Measurements from ENCODE around the gene EPN3. TPM values are rescaled to one million over a fixed set of nuclear protein-coding genes. Genes with fewer than 3 reads are reported as not detected.

EPN3 gene
- polyA plus RNA-seq (2013) = 14.5 and 16.1 TPM in 2 replicates

DNA sequence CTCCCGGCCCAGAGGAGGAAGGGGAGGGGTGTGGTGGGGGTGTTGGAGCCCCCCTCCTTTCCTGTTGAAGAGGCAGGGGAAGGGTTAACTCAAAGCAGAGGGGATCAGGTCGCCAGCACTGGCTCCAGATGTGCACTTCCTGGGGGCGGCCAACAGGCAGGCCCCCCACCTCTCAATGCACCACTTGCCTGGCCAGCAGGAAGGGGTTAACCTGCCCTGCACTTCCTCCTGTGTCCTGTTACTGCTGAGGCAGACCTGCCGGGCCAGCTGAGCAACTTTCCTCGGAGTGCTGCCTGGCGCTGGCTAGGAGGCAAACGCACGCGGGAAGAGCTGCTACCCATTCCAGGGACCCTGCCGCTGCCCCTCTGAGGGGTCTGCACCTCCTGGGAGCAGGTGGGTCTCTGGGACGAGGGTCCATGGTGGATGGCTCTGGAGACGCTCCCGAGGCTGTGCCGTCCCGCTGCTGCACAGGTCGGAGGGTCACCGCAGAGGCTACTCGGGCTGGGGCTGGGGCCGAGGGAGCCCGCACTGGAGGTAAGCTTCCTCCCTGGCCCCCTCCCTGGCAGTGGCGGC lies at the start of gene EPN3:
Gene EPN3 (plus strand): TSS at position 284 of the 573 bp plus-strand sequence. CDS start 3,822 bp downstream, outside the sequence.
- H2BK5ac ChIP-seq (ENCODE audit: low read depth, low read length, poor library complexity) = peak within 1 kb of the TSS; percentile 43
- no peak within 1 kb of the TSS for H3K23ac ChIP-seq (ENCODE audit: low read length)
- peak within 1 kb of the TSS; percentile 49 for H2BK120ac ChIP-seq (ENCODE audit: insufficient read depth, low read length, poor library complexity)
- H2BK12ac ChIP-seq (ENCODE audit: low read length) = peak within 1 kb of the TSS; percentile 63
- peak within 1 kb of the TSS; percentile 50 for H3K27ac ChIP-seq (ENCODE audit: low read depth, low read length)
- H2AFZ ChIP-seq (ENCODE audit: insufficient read depth, low read length, poor library complexity) = peak within 1 kb of the TSS; percentile 50
- peak within 1 kb of the TSS; percentile 72 for H3K18ac ChIP-seq (ENCODE audit: low read length)
- peak; percentile 64 to 76 for DNase-seq
- H3K14ac ChIP-seq (ENCODE audit: low read length) = peak within 1 kb of the TSS; percentile 54
- H3K4me3 ChIP-seq (ENCODE audit: low read depth, low read length) = peak within 1 kb of the TSS; percentile 72
- peaks cover 31 to 35% of the 10 kb centered on the region in 2 experiments for H3K4me1 ChIP-seq (ENCODE audit: control insufficient read depth in 1 of 2, insufficient read depth in 2 of 2, low read length in 2 of 2)
- no CpG with 5 or more reads among the region's 21 CpGs for WGBS (ENCODE audit: extremely low coverage, insufficient coverage, insufficient read length)
- peaks cover 5% of the 10 kb centered on the region for H3K79me2 ChIP-seq (ENCODE audit: control insufficient read depth, insufficient read depth, low read length, poor library complexity)
- H3K4ac ChIP-seq (ENCODE audit: low read depth, low read length) = peak within 1 kb of the TSS; percentile 20
- peaks cover 22% of the 10 kb centered on the region for H3K79me1 ChIP-seq (ENCODE audit: low read length)
- H3K9me3 ChIP-seq (ENCODE audit: insufficient read depth, low read depth, low read length) = no peaks in the 10 kb centered on the region
- H4K91ac ChIP-seq (ENCODE audit: low read depth, low read length) = peak within 1 kb of the TSS; percentile 82
- no peaks in the 10 kb centered on the region for H3K27me3 ChIP-seq (ENCODE audit: insufficient read depth, low read length)
- H4K12ac ChIP-seq (ENCODE audit: low read depth, low read length) = peak within 1 kb of the TSS; percentile 10
- peak within 1 kb of the TSS; percentile 17 for H2AK5ac ChIP-seq (ENCODE audit: low read length)
- peak within 1 kb of the TSS; percentile 67 for H3K9ac ChIP-seq (ENCODE audit: low read length)
- peak within 1 kb of the TSS; percentile 88 for H3K4me2 ChIP-seq (ENCODE audit: low read length)
- peak within 1 kb of the TSS; percentile 74 for H4K8ac ChIP-seq (ENCODE audit: low read depth, low read length)
- peaks cover 12 to 15% of the 10 kb centered on the region in 2 experiments for H3K36me3 ChIP-seq (ENCODE audit: control insufficient read depth in 1 of 2, insufficient read depth in 2 of 2, low read length in 2 of 2)

DNA sequence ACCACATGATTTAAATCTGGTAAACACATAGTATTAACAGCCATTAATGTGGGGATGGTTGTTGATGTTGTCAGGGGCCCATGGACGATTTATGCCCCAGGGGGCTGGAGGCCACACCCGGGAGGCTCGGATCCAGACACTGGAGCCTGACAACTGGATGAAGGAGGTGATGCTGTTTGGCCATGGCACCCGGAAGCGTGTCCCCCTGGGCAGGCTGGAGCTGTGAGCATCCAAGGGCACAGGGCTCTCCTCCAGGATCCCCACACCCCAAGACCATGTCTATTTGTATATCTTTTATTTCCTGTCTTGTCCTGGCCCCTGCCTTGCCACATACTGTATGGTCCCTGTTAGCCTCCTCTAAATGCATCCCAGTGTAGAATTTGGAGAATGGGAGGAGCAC lies 49.3 kb upstream of the EPN3 start:
- no peak overlapping the region for H4K91ac ChIP-seq (ENCODE audit: low read depth, low read length)
- no peak overlapping the region for H3K23ac ChIP-seq (ENCODE audit: low read length)
- no peak overlapping the region for H3K9ac ChIP-seq (ENCODE audit: low read length)
- H4K12ac ChIP-seq (ENCODE audit: low read depth, low read length) = no peak overlapping the region
- no peaks in the 10 kb centered on the region for H3K9me3 ChIP-seq (ENCODE audit: insufficient read depth, low read depth, low read length)
- H3K4ac ChIP-seq (ENCODE audit: low read depth, low read length) = no peak overlapping the region
- no peak overlapping the region for H3K18ac ChIP-seq (ENCODE audit: low read length)
- no peak overlapping the region for H2BK12ac ChIP-seq (ENCODE audit: low read length)
- H3K36me3 ChIP-seq (ENCODE audit: control insufficient read depth in 1 of 2, insufficient read depth in 2 of 2, low read length in 2 of 2) = peaks cover 21 to 23% of the 10 kb centered on the region in 2 experiments
- H3K4me3 ChIP-seq (ENCODE audit: low read depth, low read length) = no peak overlapping the region
- no peaks in the 10 kb centered on the region for H3K27me3 ChIP-seq (ENCODE audit: insufficient read depth, low read length)
- no peak overlapping the region for H3K14ac ChIP-seq (ENCODE audit: low read length)
- no peak overlapping the region for H2BK5ac ChIP-seq (ENCODE audit: low read depth, low read length, poor library complexity)
- peaks cover 1% of the 10 kb centered on the region for H3K79me1 ChIP-seq (ENCODE audit: low read length)
- DNase-seq = no peak
- WGBS (ENCODE audit: extremely low coverage, insufficient coverage, insufficient read length) = no CpG with 5 or more reads among the region's 5 CpGs
- no peak overlapping the region for H2BK120ac ChIP-seq (ENCODE audit: insufficient read depth, low read length, poor library complexity)
- H3K4me1 ChIP-seq (ENCODE audit: control insufficient read depth in 1 of 2, insufficient read depth in 2 of 2, low read length in 2 of 2) = peaks cover 4% of the 10 kb centered on the region in 2 experiments
- H3K27ac ChIP-seq (ENCODE audit: low read depth, low read length) = no peak overlapping the region
- no peak overlapping the region for H2AK5ac ChIP-seq (ENCODE audit: low read length)
- H3K79me2 ChIP-seq (ENCODE audit: control insufficient read depth, insufficient read depth, low read length, poor library complexity) = peaks cover 4% of the 10 kb centered on the region
- H2AFZ ChIP-seq (ENCODE audit: insufficient read depth, low read length, poor library complexity) = no peak overlapping the region
- H4K8ac ChIP-seq (ENCODE audit: low read depth, low read length) = no peak overlapping the region
- no peak overlapping the region for H3K4me2 ChIP-seq (ENCODE audit: low read length)

DNA sequence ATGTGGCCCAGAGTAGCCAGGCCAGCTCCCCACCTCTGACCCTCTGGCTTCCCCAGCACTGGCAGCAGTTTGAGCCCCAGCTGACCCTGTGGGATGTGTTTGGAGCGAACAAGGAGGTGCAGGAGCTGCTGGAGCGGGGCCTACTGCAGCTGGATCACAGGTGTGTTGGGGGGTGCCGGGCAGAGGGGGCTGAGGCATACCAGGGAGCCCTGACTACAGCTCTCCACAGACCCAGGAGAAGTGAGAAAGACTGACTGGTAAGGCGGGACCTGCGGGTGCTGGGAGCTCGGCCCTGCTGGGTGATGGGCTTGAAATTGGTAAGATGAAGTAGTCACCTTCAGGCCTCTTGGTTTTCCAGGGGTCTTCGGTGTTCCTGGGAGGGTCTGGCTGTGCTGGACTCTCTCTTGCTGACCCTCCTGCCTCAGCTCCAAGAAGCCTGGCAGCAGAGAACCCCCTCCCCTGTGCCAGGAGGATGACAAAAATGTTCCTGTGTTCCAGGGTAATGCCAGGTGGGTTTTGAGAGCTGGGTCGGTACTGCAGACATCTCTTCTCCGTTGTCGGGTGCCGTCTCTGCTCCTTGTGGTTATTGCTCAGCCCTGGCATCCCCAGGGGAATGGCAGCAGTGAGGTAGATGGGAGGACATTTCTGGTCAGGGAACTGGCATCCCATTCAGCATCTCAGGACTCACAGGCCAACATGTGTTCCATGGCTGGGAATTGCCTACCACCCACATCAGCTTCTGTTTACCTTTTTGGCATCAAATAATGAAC lies 48.0 kb upstream of the EPN3 start:
- Histone ChIP-seq H3K18ac (ENCODE audit: low read length) (no peak overlapping the region), H2BK120ac (ENCODE audit: insufficient read depth, low read length, poor library complexity) (no peak overlapping the region), H3K14ac (ENCODE audit: low read length) (no peak overlapping the region), H4K91ac (ENCODE audit: low read depth, low read length) (no peak overlapping the region), H3K23ac (ENCODE audit: low read length) (no peak overlapping the region), H3K36me3 (ENCODE audit: control insufficient read depth in 1 of 2, insufficient read depth in 2 of 2, low read length in 2 of 2) (peaks cover 21 to 23% of the 10 kb centered on the region in 2 experiments), H3K9ac (ENCODE audit: low read length) (peak overlapping the region; percentile 30), H3K27ac (ENCODE audit: low read depth, low read length) (no peak overlapping the region), H2AFZ (ENCODE audit: insufficient read depth, low read length, poor library complexity) (no peak overlapping the region), H2AK5ac (ENCODE audit: low read length) (no peak overlapping the region), H4K8ac (ENCODE audit: low read depth, low read length) (no peak overlapping the region), H3K4me1 (ENCODE audit: control insufficient read depth in 1 of 2, insufficient read depth in 2 of 2, low read length in 2 of 2) (peaks cover 1% of the 10 kb centered on the region in 2 experiments), H3K4me3 (ENCODE audit: low read depth, low read length) (peak overlapping the region; percentile 4), H3K4ac (ENCODE audit: low read depth, low read length) (no peak overlapping the region), H3K9me3 (ENCODE audit: insufficient read depth, low read depth, low read length) (no peaks in the 10 kb centered on the region), H3K79me1 (ENCODE audit: low read length) (no peaks in the 10 kb centered on the region), H4K12ac (ENCODE audit: low read depth, low read length) (no peak overlapping the region), H2BK12ac (ENCODE audit: low read length) (no peak overlapping the region), H2BK5ac (ENCODE audit: low read depth, low read length, poor library complexity) (no peak overlapping the region), H3K27me3 (ENCODE audit: insufficient read depth, low read length) (no peaks in the 10 kb centered on the region), H3K79me2 (ENCODE audit: control insufficient read depth, insufficient read depth, low read length, poor library complexity) (no peaks in the 10 kb centered on the region), H3K4me2 (ENCODE audit: low read length) (no peak overlapping the region)
- DNase-seq = no peak
- WGBS (ENCODE audit: extremely low coverage, insufficient coverage, insufficient read length) = no CpG with 5 or more reads among the region's 11 CpGs

DNA sequence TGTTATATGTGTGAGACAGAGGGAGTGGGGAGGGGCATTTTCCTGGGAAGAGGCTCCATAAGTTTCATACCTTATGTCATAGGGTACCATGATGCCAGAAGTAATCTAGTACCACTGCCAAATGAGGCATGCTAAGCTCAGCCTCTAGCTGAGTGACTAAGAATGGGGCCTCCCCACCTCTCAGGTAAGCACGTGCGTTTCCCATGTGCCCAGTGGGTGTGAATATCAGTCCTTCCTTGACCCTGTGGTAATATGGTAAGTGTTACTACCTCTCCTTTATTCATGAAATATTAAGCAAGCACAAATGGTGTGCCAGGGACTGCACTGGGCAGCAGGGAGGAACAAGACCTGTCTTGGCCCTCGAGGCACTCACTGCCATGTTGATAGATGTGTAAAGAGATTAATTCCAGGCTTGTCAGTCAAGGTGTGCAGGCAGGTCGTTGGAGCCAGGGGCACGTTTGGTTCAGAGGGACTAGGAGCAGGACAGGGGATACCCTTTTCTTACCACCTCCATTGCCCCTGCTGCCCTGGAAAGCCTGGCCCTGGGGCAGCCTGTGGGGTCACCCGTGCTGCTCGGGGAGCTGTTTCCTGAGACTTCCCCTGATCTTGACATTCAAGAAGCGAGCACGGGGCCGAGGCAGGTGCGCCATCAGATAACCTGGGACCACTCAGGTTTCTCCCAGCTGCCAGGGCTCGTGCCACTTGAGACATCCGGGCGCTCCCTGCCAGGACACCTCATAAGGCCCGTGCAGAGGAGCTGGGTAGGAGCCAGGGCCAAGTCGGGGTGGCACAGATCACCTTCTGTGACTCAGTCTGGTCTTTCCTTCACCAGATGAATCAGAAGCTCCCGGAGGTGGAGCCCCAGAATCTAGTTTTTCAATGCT lies 45.1 kb upstream of the EPN3 start:
- no CpG with 5 or more reads among the region's 17 CpGs for WGBS (ENCODE audit: extremely low coverage, insufficient coverage, insufficient read length)
- Histone ChIP-seq H3K4me2 (ENCODE audit: low read length) (no peak overlapping the region), H3K27me3 (ENCODE audit: insufficient read depth, low read length) (no peaks in the 10 kb centered on the region), H3K18ac (ENCODE audit: low read length) (no peak overlapping the region), H2BK120ac (ENCODE audit: insufficient read depth, low read length, poor library complexity) (no peak overlapping the region), H4K12ac (ENCODE audit: low read depth, low read length) (no peak overlapping the region), H3K14ac (ENCODE audit: low read length) (no peak overlapping the region), H3K9ac (ENCODE audit: low read length) (no peak overlapping the region), H3K9me3 (ENCODE audit: insufficient read depth, low read depth, low read length) (no peaks in the 10 kb centered on the region), H3K4me3 (ENCODE audit: low read depth, low read length) (no peak overlapping the region), H3K27ac (ENCODE audit: low read depth, low read length) (no peak overlapping the region), H4K8ac (ENCODE audit: low read depth, low read length) (no peak overlapping the region), H3K4me1 (ENCODE audit: control insufficient read depth in 1 of 2, insufficient read depth in 2 of 2, low read length in 2 of 2) (no peaks in the 10 kb centered on the region), H3K23ac (ENCODE audit: low read length) (no peak overlapping the region), H3K36me3 (ENCODE audit: control insufficient read depth in 1 of 2, insufficient read depth in 2 of 2, low read length in 2 of 2) (peaks cover 15 to 18% of the 10 kb centered on the region in 2 experiments), H3K4ac (ENCODE audit: low read depth, low read length) (no peak overlapping the region), H2AK5ac (ENCODE audit: low read length) (no peak overlapping the region), H2BK5ac (ENCODE audit: low read depth, low read length, poor library complexity) (no peak overlapping the region), H2AFZ (ENCODE audit: insufficient read depth, low read length, poor library complexity) (no peak overlapping the region), H3K79me2 (ENCODE audit: control insufficient read depth, insufficient read depth, low read length, poor library complexity) (no peaks in the 10 kb centered on the region), H4K91ac (ENCODE audit: low read depth, low read length) (no peak overlapping the region), H3K79me1 (ENCODE audit: low read length) (no peaks in the 10 kb centered on the region), H2BK12ac (ENCODE audit: low read length) (no peak overlapping the region)
- DNase-seq = no peak
